ENCODE data around the gene IQCH.

Gene IQCH

DNA sequence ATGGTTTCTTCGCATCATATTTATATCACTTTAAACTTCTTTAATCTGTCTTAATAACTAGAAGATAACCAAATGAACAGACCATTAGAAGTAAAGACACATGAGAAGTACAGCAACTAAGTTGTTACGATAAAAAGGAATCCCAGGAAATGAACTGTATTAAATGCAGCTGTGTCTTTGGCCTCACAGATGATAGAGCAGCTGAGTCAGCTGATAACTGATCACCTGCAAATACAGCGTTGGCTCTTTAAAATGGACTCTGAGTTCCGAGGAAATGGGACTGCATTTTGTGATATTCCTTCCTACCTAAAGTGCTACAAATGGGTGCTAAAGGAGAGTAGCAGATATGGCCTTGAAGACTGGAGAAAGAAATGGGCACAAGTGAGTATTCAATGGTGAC is 145.3 kb downstream of the IQCH start:
- H3K9me3 Mint-ChIP-seq = no peaks in the 10 kb centered on the region
- H3K4me1 Mint-ChIP-seq = peaks cover 20% of the 10 kb centered on the region
- H3K27ac Mint-ChIP-seq = no peak overlapping the region
- no peaks in the 10 kb centered on the region for H3K36me3 Mint-ChIP-seq (ENCODE audit: low read depth)
- no peak for DNase-seq
- H3K4me3 Mint-ChIP-seq = no peak overlapping the region
- H3K27me3 Mint-ChIP-seq (ENCODE audit: low read depth, poor library complexity) = peaks cover 4% of the 10 kb centered on the region
- TF ChIP-seq, protein P1, sequence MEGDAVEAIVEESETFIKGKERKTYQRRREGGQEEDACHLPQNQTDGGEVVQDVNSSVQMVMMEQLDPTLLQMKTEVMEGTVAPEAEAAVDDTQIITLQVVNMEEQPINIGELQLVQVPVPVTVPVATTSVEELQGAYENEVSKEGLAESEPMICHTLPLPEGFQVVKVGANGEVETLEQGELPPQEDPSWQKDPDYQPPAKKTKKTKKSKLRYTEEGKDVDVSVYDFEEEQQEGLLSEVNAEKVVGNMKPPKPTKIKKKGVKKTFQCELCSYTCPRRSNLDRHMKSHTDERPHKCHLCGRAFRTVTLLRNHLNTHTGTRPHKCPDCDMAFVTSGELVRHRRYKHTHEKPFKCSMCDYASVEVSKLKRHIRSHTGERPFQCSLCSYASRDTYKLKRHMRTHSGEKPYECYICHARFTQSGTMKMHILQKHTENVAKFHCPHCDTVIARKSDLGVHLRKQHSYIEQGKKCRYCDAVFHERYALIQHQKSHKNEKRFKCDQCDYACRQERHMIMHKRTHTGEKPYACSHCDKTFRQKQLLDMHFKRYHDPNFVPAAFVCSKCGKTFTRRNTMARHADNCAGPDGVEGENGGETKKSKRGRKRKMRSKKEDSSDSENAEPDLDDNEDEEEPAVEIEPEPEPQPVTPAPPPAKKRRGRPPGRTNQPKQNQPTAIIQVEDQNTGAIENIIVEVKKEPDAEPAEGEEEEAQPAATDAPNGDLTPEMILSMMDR (IDR thresholded peaks at IDR 0.05) = no peak

DNA sequence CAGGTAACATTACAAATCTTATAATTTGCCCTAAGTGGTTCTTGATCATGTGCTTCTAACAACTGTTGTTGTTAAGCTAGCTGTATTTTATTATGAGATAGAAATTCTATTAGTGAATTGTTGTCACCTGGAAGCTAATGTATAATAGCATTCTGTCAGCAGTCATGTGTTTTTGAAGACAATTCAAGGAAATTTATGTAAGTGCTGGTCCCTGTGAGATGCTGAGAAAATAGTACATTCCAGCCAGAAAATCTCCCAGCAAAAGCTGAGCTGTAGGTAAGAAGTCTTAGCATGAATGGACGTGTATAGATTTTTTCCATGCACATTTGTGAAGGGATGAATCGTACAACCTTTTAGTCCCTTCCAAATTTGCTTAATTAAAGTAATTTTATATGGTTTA is 146.3 kb downstream of the IQCH start:
- no peak overlapping the region for H3K27ac Mint-ChIP-seq
- peaks cover 25% of the 10 kb centered on the region for H3K4me1 Mint-ChIP-seq
- no peaks in the 10 kb centered on the region for H3K36me3 Mint-ChIP-seq (ENCODE audit: low read depth)
- H3K4me3 Mint-ChIP-seq = no peak overlapping the region
- H3K9me3 Mint-ChIP-seq = no peaks in the 10 kb centered on the region
- peaks cover 4% of the 10 kb centered on the region for H3K27me3 Mint-ChIP-seq (ENCODE audit: low read depth, poor library complexity)
- no peak for DNase-seq
- TF ChIP-seq, protein P1 (IDR thresholded peaks at IDR 0.05) = no peak

DNA sequence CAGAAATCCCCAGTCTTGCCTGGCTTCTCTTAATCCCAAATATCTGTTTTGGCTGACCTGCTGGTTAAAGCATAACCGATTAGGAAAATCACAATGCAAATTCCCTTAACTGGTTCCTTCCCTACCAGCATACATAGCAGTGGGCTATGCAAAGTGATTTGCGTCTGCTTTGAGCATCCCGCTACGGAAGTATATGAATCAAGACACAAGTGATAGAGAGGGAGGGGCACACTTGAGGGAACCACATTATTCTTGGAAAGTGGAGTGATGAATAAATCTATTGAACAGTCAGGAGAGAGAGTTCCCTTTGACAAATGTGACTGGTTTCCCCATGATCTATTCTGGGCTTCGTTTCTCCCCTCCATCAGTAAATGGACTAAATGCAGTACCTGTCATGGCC is 146.8 kb downstream of the IQCH start:
- no peaks in the 10 kb centered on the region for H3K36me3 Mint-ChIP-seq (ENCODE audit: low read depth)
- H3K27ac Mint-ChIP-seq = no peak overlapping the region
- peaks cover 22% of the 10 kb centered on the region for H3K4me1 Mint-ChIP-seq
- peaks cover 4% of the 10 kb centered on the region for H3K27me3 Mint-ChIP-seq (ENCODE audit: low read depth, poor library complexity)
- no peak overlapping the region for H3K4me3 Mint-ChIP-seq
- DNase-seq = no peak
- TF ChIP-seq, protein P1 (IDR thresholded peaks at IDR 0.05) = no peak
- H3K9me3 Mint-ChIP-seq = no peaks in the 10 kb centered on the region

DNA sequence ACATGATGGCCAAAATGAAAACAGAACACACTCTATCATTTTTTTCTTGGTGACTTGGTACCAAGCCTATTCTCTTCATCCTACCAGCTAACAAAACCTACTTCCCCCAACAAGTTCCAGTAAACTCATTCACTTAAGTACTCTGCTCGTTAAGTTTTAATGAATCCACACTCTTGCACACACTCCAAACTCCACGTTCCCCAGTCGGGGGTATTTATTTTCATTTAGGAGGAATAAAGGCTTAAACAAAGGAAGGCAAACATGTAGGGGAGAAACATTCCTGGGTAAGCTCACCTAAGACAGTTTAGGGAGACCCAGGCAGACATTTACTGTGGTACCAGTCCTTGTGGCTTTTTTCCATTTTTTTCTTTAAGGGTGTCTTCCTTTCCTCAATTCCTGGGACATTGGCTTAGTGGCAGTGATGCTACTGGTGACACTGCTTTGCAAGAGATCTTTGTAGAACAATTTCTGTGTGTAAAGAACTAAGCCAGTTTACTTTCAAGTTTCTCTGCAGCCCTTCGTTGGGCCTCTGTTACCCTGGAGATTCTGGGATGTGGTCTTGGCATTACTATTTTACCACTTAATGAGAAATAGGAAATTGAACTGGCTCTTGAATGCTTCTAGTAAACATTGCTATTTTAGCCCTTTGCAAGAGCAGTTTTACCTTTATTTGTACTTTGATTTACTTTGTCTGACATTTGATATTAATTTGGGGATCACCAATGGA is 149.0 kb downstream of the IQCH start:
- Mint-ChIP-seq H3K4me1 (peaks cover 29% of the 10 kb centered on the region), H3K27me3 (ENCODE audit: low read depth, poor library complexity) (peaks cover 4% of the 10 kb centered on the region), H3K4me3 (no peak overlapping the region), H3K27ac (no peak overlapping the region), H3K9me3 (no peaks in the 10 kb centered on the region), H3K36me3 (ENCODE audit: low read depth) (no peaks in the 10 kb centered on the region)
- TF ChIP-seq, protein P1 (IDR thresholded peaks at IDR 0.05) = no peak
- no peak for DNase-seq

DNA sequence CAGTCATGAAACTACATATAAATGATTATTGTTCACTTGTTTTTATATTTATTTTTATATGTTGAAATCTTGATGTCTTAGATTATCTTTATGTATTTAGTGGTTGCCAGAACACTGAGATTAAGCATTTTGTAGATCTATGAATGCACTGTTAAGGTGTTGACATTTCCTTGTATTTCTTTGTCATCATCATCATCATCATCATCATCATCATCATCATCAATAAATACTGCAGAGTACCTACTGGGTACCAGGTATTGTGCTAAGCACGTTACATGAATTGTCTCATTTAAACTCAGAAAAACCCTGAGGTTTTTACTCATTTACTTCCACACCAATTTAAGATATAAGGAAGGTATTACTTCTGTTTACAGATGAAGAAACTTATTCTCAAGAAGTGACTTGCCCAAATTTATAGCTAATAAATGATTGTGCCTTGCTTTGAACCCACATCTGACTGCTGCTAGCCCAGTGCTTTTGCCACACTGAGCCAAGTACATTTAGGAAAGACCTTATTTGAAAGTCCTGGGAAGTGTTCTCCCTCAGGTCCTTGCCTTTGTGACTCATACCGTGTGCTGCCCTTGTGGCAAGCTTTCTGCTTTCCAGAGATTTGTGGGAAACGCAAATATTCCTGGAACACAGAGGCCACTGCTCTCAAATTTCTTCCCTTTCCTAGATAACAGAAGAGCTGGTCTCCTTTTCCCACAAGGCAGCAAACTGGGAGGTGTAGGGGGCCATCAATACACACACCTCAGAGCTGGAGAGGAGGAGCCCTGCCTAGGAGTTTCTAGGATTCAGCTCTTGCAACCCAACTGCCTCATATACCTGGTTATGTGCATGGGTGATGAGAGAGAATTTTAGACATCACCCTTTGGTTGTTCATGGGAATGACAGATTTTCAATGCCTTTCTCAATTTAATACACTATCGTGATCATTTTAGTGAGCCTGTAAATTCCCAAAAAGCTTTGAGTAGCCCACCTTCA is 150.9 kb downstream of the IQCH start:
- Mint-ChIP-seq H3K4me1 (peaks cover 38% of the 10 kb centered on the region), H3K27me3 (ENCODE audit: low read depth, poor library complexity) (peaks cover 2% of the 10 kb centered on the region), H3K36me3 (ENCODE audit: low read depth) (no peaks in the 10 kb centered on the region), H3K9me3 (no peaks in the 10 kb centered on the region), H3K27ac (peak overlapping the region; percentile 89), H3K4me3 (no peak overlapping the region)
- TF ChIP-seq, protein P1 (IDR thresholded peaks at IDR 0.05) = no peak
- no peak for DNase-seq
